ENCODE data around the gene ADAM22. TPM values are rescaled to one million over a fixed set of nuclear protein-coding genes. Genes with fewer than 3 reads are reported as not detected.

The ADAM22 gene
- total and polyA plus RNA-seq, 2 experiments from 2014 or later: 1.6 to 9.8 TPM

DNA sequence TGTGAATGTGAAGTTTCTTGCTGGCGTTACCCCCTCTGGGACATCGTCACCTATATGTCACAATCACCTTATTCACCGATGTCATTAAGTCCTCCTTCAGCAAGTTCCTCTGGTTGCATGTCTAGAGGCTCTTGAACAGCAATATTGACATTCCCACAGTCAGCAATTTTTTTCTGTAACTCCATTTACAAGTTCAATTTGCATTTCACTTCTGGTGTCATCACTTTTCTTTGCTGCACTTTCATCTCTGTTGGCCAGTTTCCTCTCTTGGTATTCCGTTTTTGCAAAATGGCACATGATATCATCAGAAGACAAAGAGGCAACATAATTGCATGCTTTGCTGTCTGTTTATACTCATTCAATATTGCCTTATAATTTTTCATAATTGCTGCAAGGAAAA, 216.0 kb downstream of the ADAM22 start:
- H3K4me2 ChIP-seq: no peak overlapping the region
- DNase-seq (ENCODE audit: low spot score): no peak
- no peaks in the 10 kb centered on the region for H3K79me2 ChIP-seq
- H2AFZ ChIP-seq: no peak overlapping the region
- no peak overlapping the region for H3K4me3 ChIP-seq
- WGBS (ENCODE audit: low lambda C conversion rate, missing lambda C conversion rate): 92% methylated on average over 4 of the region's 4 CpGs
- H3K36me3 ChIP-seq (replicated peaks; ENCODE audit: insufficient read depth, low read depth): no peaks in the 10 kb centered on the region
- H4K20me1 ChIP-seq (ENCODE audit: insufficient read depth, poor library complexity, severe bottlenecking): no peaks in the 10 kb centered on the region
- H3K9me3 ChIP-seq (ENCODE audit: low read depth): no peaks in the 10 kb centered on the region
- H3K27ac ChIP-seq: no peak overlapping the region
- no peaks in the 10 kb centered on the region for H3K9me2 ChIP-seq (replicated peaks; ENCODE audit: insufficient read depth)
- no peaks in the 10 kb centered on the region for H3K27me3 ChIP-seq
- H3K4me1 ChIP-seq (ENCODE audit: insufficient read depth): peaks cover 7% of the 10 kb centered on the region
- TF ChIP-seq, protein P1, sequence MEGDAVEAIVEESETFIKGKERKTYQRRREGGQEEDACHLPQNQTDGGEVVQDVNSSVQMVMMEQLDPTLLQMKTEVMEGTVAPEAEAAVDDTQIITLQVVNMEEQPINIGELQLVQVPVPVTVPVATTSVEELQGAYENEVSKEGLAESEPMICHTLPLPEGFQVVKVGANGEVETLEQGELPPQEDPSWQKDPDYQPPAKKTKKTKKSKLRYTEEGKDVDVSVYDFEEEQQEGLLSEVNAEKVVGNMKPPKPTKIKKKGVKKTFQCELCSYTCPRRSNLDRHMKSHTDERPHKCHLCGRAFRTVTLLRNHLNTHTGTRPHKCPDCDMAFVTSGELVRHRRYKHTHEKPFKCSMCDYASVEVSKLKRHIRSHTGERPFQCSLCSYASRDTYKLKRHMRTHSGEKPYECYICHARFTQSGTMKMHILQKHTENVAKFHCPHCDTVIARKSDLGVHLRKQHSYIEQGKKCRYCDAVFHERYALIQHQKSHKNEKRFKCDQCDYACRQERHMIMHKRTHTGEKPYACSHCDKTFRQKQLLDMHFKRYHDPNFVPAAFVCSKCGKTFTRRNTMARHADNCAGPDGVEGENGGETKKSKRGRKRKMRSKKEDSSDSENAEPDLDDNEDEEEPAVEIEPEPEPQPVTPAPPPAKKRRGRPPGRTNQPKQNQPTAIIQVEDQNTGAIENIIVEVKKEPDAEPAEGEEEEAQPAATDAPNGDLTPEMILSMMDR (IDR thresholded peaks at IDR 0.05; ENCODE audit: poor library complexity): no peak
- no peak for TF ChIP-seq EZH2phosphoT487 (IDR thresholded peaks at IDR 0.05; ENCODE audit: low read depth, severe bottlenecking, unreplicated experiment)
- no peak for TF ChIP-seq EZH2 (IDR thresholded peaks at IDR 0.05; ENCODE audit: borderline replicate concordance)

DNA sequence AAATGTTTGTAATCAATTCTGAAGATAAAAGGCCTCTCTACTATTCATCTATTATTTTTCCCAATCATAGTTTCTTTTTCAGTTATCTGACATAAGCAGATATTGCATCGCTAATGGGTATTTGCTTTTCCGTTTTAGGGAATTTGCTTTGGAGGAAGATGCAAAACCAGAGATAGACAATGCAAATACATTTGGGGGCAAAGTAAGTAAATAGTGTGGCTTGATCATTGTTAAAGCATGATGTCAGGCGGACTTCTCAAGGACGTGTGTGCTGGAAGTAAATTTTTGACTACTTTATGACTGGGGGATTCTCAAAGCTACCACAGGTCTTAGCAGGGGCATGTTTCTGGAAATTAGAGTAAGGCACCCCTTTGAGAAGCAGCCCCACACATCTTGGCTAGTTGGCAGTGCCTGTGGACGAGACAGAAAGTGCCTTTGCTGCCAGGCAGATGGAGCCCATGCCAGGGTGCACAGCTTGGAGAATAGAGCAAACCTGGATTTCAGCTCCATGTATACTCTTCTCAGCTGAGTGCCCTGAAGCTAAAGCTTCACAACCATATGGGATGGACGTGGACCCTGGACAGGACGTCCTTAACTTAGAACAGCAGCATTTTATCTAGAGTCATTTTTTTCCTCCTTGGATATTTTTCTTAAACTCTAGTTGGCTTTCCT, 217.2 kb downstream of the ADAM22 start:
- Histone ChIP-seq H3K4me2 (peak overlapping the region; percentile 36), H3K27me3 (no peaks in the 10 kb centered on the region), H3K4me3 (no peak overlapping the region), H3K9me3 (ENCODE audit: low read depth) (no peaks in the 10 kb centered on the region), H3K27ac (peak overlapping the region; percentile 39), H2AFZ (no peak overlapping the region), H3K9me2 (replicated peaks; ENCODE audit: insufficient read depth) (no peaks in the 10 kb centered on the region), H3K36me3 (replicated peaks; ENCODE audit: insufficient read depth, low read depth) (no peaks in the 10 kb centered on the region), H3K4me1 (ENCODE audit: insufficient read depth) (peaks cover 7% of the 10 kb centered on the region), H4K20me1 (ENCODE audit: insufficient read depth, poor library complexity, severe bottlenecking) (no peaks in the 10 kb centered on the region), H3K79me2 (no peaks in the 10 kb centered on the region)
- WGBS (ENCODE audit: low lambda C conversion rate, missing lambda C conversion rate): 62% methylated on average over 7 of the region's 7 CpGs
- no peak for TF ChIP-seq EZH2phosphoT487 (IDR thresholded peaks at IDR 0.05; ENCODE audit: low read depth, severe bottlenecking, unreplicated experiment)
- TF ChIP-seq EZH2 (IDR thresholded peaks at IDR 0.05; ENCODE audit: borderline replicate concordance): no peak
- TF ChIP-seq, protein P1 (IDR thresholded peaks at IDR 0.05; ENCODE audit: poor library complexity): no peak
- DNase-seq (ENCODE audit: low spot score): no peak

DNA sequence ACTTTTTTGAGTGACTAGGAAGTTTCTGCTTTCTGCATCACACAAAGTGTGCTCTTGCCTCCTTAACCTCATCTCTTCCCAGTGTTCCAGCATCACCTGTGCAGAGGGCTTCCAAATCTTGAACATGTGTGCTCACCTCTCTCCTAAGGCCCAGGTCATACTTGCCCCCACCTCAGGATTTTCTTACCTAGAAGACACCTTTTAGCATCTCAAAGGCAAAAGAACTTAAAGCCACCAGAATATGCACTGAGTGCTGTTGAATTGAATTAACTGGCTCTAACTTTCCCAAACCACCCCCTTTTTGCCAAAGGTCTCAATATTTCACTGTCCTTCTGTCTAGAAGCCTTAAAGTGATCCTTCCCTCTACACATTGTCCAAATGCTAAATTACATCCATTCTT, 219.3 kb downstream of the ADAM22 start:
- H3K4me3 ChIP-seq: no peak overlapping the region
- no peaks in the 10 kb centered on the region for H3K36me3 ChIP-seq (replicated peaks; ENCODE audit: insufficient read depth, low read depth)
- H3K4me2 ChIP-seq: no peak overlapping the region
- no peak overlapping the region for H3K27ac ChIP-seq
- H4K20me1 ChIP-seq (ENCODE audit: insufficient read depth, poor library complexity, severe bottlenecking): no peaks in the 10 kb centered on the region
- no peaks in the 10 kb centered on the region for H3K27me3 ChIP-seq
- H3K4me1 ChIP-seq (ENCODE audit: insufficient read depth): peaks cover 7% of the 10 kb centered on the region
- H3K79me2 ChIP-seq: no peaks in the 10 kb centered on the region
- no peaks in the 10 kb centered on the region for H3K9me2 ChIP-seq (replicated peaks; ENCODE audit: insufficient read depth)
- DNase-seq (ENCODE audit: low spot score): no peak
- no peaks in the 10 kb centered on the region for H3K9me3 ChIP-seq (ENCODE audit: low read depth)
- H2AFZ ChIP-seq: no peak overlapping the region
- TF ChIP-seq EZH2 (IDR thresholded peaks at IDR 0.05; ENCODE audit: borderline replicate concordance) (no peak), EZH2phosphoT487 (IDR thresholded peaks at IDR 0.05; ENCODE audit: low read depth, severe bottlenecking, unreplicated experiment) (no peak)
- TF ChIP-seq, protein P1 (IDR thresholded peaks at IDR 0.05; ENCODE audit: poor library complexity): no peak

All from hepatocyte (in vitro differentiated cells).